Fibroblast of the aortic adventitia (primary cell): ENCODE measurements around the gene UTP20. TPM values are rescaled to one million over a fixed set of nuclear protein-coding genes. Genes with fewer than 3 reads are reported as not detected.
"Not testable (repeated sequence)": the region's sequence is repeated elsewhere in the genome, so short reads cannot be mapped to it uniquely, and the experiment has no call there.

ENCODE experiments used
- DNase-seq: peaks from one replicate; pipeline ENCODE4 v3.0.0-alpha.2; 2010; ENCODE audit warnings: low read depth
- H3K4me3 ChIP-seq: 2 replicates; pipeline ENCODE4 v1.5.1; 2011; ENCODE audit warnings: low read depth, mild to moderate bottlenecking, control low read depth, low read length, moderate library complexity
- total RNA-seq: library from RNA; depleted of rRNA; stranded (reverse); fragments of >200 nt; gene quantifications from 2 replicates; pipeline ENCODE4 v1.2.3, GENCODE V29; 2012; ENCODE audit warnings: low replicate concordance
- TF ChIP-seq, protein P1 (sequence below): IDR thresholded peaks from 2 replicates; pipeline ENCODE4 v1.5.1; 2011; ENCODE audit warnings: mild to moderate bottlenecking, low read length, control low read depth, inconsistent platforms; ENCODE audit not compliant: insufficient read depth

Gene UTP20
- total RNA-seq, 1 donor: 25.7 TPM

DNA sequence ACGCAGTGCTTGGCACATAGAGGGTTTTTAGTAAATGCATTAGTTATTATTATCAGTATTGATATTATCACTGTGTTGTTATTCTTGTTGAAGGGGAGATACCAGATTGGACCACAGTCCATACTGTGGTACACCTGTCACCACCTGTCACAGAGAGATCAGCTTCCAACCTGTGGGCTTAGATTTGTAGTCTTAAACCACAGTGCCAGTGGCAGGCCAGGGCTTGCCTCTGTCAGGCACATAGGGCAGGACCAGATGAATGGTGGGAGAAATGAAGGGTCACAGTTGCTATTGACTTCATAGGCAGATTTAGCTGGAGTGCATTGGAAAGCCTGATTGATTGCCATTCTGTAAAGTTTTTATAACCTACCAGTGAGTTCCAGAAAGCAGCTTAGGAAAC, 92.5 kb downstream of the UTP20 start:
- no peak for DNase-seq
- TF ChIP-seq, protein P1, sequence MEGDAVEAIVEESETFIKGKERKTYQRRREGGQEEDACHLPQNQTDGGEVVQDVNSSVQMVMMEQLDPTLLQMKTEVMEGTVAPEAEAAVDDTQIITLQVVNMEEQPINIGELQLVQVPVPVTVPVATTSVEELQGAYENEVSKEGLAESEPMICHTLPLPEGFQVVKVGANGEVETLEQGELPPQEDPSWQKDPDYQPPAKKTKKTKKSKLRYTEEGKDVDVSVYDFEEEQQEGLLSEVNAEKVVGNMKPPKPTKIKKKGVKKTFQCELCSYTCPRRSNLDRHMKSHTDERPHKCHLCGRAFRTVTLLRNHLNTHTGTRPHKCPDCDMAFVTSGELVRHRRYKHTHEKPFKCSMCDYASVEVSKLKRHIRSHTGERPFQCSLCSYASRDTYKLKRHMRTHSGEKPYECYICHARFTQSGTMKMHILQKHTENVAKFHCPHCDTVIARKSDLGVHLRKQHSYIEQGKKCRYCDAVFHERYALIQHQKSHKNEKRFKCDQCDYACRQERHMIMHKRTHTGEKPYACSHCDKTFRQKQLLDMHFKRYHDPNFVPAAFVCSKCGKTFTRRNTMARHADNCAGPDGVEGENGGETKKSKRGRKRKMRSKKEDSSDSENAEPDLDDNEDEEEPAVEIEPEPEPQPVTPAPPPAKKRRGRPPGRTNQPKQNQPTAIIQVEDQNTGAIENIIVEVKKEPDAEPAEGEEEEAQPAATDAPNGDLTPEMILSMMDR: no peak
- H3K4me3 ChIP-seq: no peak overlapping the region

DNA sequence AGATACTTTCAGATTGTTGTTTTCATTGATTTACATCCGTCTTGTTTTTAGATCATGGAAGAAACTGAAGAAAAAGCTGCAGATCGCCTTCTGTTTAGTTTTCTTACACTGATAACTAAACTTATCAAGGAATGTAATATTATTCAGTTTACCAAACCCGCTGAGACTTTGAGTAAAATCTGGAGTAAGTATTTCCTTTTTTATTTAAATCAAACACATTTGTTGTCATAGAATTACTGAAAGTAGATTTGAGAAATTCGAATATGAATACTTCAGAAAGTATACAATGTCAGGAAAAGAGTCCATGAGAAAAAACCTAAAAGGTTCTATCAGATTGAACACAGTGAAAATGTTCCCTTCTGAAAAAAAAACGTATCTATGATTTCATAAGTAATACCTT, 95.7 kb downstream of the UTP20 start:
- H3K4me3 ChIP-seq: no peak overlapping the region
- TF ChIP-seq, protein P1: no peak
- DNase-seq: no peak

DNA sequence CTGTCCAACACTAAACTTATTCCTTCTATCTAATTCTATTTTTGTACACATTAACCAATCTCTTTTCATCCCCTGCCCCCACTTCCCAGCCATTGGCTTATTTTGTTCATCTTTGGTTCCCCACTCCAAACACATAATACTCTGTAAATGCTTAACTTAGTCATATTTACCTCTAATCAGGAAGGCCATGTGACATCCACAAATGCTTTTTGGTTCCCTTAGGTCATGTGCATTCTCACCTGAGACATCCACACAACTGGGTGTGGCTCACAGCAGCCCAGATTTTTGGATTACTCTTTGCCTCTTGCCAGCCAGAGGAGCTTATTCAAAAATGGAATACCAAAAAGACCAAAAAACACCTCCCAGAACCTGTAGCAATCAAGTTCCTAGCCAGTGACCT, 99.2 kb downstream of the UTP20 start:
- no peak overlapping the region for H3K4me3 ChIP-seq
- TF ChIP-seq, protein P1: no peak

DNA sequence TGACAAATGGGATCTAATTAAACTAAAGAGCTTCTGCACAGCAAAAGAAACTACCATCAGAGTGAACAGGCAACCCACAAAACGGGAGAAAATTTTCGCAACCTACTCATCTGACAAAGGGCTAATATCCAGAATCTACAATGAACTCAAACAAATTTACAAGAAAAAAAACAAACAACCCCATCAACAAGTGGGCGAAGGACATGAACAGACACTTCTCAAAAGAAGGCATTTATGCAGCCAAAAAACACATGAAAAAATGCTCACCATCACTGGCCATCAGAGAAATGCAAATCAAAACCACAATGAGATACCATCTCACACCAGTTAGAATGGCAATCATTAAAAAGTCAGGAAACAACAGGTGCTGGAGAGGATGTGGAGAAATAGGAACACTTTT, 111.3 kb downstream of the UTP20 start:
- DNase-seq, H3K4me3 ChIP-seq: not testable (repeated sequence)

More for the DNA sequence above, 99.2 kb downstream of the UTP20 start:
- DNase-seq: no peak

DNA sequence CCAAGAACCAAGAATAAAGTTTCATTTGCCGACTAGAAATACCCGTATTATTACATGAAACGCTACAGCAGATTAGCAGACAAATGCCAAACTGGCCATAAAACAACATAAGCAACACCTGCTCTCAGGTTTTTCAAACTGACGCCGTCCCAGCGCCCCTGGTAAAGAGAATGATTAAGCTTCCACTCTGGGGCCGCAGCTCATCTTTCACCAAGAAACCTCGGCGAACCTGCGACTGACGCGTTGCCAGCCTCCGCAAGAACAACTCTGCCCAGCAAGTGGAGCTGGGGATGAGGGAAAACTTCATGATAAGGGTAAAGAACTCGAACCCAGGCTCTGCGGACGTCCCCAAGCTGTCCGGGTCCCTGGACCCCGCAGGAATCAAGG, 127.1 kb downstream of the UTP20 start:
- DNase-seq: no peak
- peak overlapping the region; percentile 91 for H3K4me3 ChIP-seq
- TF ChIP-seq, protein P1: no peak

DNA sequence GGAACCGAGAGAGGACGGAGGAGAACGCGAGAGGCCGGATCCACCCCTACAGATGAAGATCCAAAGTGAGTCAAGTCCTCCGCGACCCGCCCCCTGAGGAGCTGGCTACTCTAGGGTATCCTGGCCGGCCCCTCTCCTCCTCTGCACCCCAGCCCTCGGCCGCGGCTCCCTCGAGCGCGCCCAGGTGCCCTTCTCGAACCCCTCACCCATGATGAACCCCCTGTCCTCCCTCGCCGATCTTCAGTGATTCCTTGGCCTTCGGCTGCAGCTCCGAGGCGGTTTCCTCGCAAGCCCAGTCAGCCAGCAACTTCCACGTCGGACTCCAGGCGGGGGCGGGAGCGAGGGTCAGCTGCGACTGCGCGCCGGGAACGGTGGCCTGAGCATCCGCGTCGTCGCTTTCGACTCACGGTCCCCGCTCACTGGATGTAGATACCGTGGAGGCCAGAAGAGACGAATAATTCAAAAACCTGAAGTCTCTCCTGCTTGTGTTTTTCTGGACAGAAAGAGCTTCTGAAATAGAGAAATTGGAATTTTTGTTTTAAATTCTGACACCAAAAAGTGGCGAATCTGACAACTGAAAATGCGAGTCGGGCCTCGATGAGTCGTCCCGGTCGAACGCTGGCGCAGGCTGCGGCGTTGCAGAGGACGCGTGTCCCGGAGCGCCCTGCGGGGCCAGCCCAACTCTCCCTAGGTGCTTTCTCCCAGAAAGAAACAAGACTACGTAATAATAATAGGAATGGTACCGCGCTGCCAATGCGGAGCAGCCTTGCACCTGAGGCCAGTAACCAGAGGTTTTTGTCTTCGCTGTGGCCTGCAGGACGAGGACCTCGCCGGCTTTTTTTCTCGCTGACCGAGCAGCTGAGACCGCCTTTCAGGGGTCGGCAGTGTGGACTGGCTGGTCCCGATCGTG, 127.8 kb downstream of the UTP20 start, which contains the start of gene ARL1:
Gene ARL1 (minus strand): TSS at position 337 of the 910 bp plus-strand sequence. CDS start 127 bp downstream, at position 210.
- H3K4me3 ChIP-seq: peak within 1 kb of the TSS; percentile 91
- TF ChIP-seq, protein P1: no peak
- peak; percentile 90 for DNase-seq

DNA sequence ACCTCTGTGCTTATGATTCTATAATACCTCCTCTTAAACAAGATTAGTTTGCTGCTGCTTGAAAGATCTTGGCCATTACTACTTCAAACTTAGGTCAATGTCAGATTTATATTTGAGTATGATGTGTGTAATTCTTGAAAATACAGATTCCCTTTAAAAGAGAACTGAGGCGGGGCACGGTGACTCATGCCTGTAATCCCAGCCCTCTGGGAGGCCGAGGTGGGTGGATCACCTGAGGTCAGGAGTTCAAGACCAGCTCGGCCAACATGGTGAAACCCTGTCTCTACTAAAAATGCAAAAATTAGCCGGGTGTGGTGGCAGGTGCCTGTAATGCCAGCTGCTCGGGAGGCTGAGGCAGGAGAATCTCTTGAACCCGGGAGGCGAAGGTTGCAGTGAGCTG, 130.3 kb downstream of the UTP20 start:
- not testable (repeated sequence) for DNase-seq, H3K4me3 ChIP-seq
